T-cell (primary cell): ENCODE measurements around the gene LENEP. TPM values are rescaled to one million over a fixed set of nuclear protein-coding genes. Genes with fewer than 3 reads are reported as not detected.
A peak's percentile ranks its signal among the peaks of the same experiment; 100 is the strongest.

Source experiments
- ATAC-seq, 4 experiments: fragments of 200-7000 bp in 3 of 4; fragments of 150-1000 bp in 1 of 4; cut with Tn5 transposase; replicated peaks in 1 of 4; 1 replicate in 3 of 4; 2 replicates in 1 of 4; pipeline ENCODE4 v1.10.0; 2021; ENCODE audit warnings: moderate library complexity in 3 of 4, mild to moderate bottlenecking in 2 of 4, moderate number of reproducible peaks in 1 of 4
- CTCF ChIA-PET, 2 donors: fragments of 300-600 bp; sonication (Branson Sonifier 250); formaldehyde crosslinking; loops; one replicate each; lab custom pipeline; 2022; ENCODE audit warnings: antibody characterized with exemption in 2 of 2; lab: Charles Lee
- POLR2A ChIA-PET, 2 donors: fragments of 300-600 bp; sonication (Branson Sonifier 250); formaldehyde crosslinking; loops; one replicate each; lab custom pipeline; 2022; ENCODE audit warnings: antibody characterized with exemption in 2 of 2; lab: Charles Lee
- DNase-seq, 35 experiments: peaks; one replicate each; pipeline versions ENCODE4 v3.0.0 to v3.0.0-alpha.2; 2013 to 2023
- H3K27ac ChIP-seq: one replicate; pipeline ENCODE4 v1.5.1; 2013; ENCODE audit warnings: low read length
- H3K27me3 ChIP-seq, 2 experiments: replicated peaks in 1 of 2; 1 replicate in 1 of 2; 2 replicates in 1 of 2; pipeline versions ENCODE4 v1.6.1 to v1.7.0; 2013; ENCODE audit warnings: low read length in 1 of 2, mixed read lengths in 1 of 2; ENCODE audit not compliant: control insufficient read depth in 2 of 2, insufficient read depth in 2 of 2; ENCODE audit errors: extremely low read depth in 1 of 2
- H3K36me3 ChIP-seq, 2 donors: 1 replicate in 1 of 2; 2 replicates in 1 of 2; pipeline versions ENCODE4 v1.6.1 to v1.7.0; 2013; ENCODE audit warnings: low read length in 1 of 2; ENCODE audit not compliant: control insufficient read depth in 2 of 2, insufficient read depth in 1 of 2; ENCODE audit errors: extremely low read depth in 1 of 2
- H3K4me1 ChIP-seq, 2 experiments: 1 replicate in 1 of 2; 2 replicates in 1 of 2; pipeline versions ENCODE4 v1.6.1 to v1.7.0; 2013; ENCODE audit warnings: low read length in 2 of 2, mixed read lengths in 1 of 2; ENCODE audit not compliant: insufficient read depth in 2 of 2, control insufficient read depth in 1 of 2; ENCODE audit errors: extremely low read depth in 1 of 2
- H3K4me3 ChIP-seq, 2 donors: 1 replicate in 1 of 2; 2 replicates in 1 of 2; pipeline versions ENCODE4 v1.5.1 to v1.7.0; 2013; ENCODE audit warnings: mild to moderate bottlenecking in 2 of 2, low read length in 1 of 2, moderate library complexity in 1 of 2; ENCODE audit not compliant: control insufficient read depth in 1 of 2; ENCODE audit errors: extremely low read depth in 1 of 2
- H3K9me3 ChIP-seq: 2 replicates; pipeline ENCODE4 v1.7.0; 2013
- H3K27ac Mint-ChIP-seq, 2 donors: one replicate each; pipeline ENCODE4 v1.8.0; 2020 to 2021; ENCODE audit warnings: mild to moderate bottlenecking in 2 of 2, mixed read lengths in 2 of 2
- H3K27me3 Mint-ChIP-seq, 2 donors: one replicate each; pipeline ENCODE4 v1.8.0; 2021 to 2022; ENCODE audit warnings: mixed read lengths in 2 of 2
- H3K36me3 Mint-ChIP-seq: one replicate; pipeline ENCODE4 v1.8.0; 2021; ENCODE audit warnings: mixed read lengths
- H3K4me1 Mint-ChIP-seq, 3 donors: one replicate each; pipeline ENCODE4 v1.8.0; 2020 to 2022; ENCODE audit warnings: mixed read lengths in 3 of 3, mild to moderate bottlenecking in 1 of 3
- H3K4me3 Mint-ChIP-seq, 3 donors: one replicate each; pipeline ENCODE4 v1.8.0; 2020 to 2022; ENCODE audit warnings: mild to moderate bottlenecking in 3 of 3, mixed read lengths in 3 of 3, moderate library complexity in 3 of 3
- H3K9me3 Mint-ChIP-seq, 3 donors: one replicate each; pipeline ENCODE4 v1.8.0; 2020 to 2022; ENCODE audit warnings: mixed read lengths in 3 of 3
- WGBS: methylation state at CpG from one replicate; pipeline ENCODE4 v1.1.5; 2013; ENCODE audit warnings: missing lambda C conversion rate; ENCODE audit not compliant: insufficient coverage; 5-methylcytosine and 5-hydroxymethylcytosine counted together
- total RNA-seq, 35 experiments: library from RNA in 6 of 35; stranded (reverse) in 6 of 35; fragments of 120-200 nt in 1 of 35; gene quantifications; one replicate each; pipeline versions ENCODE4 v1.2.1 to v1.2.4 and lab custom pipeline; 2013 to 2026

The LENEP gene
- total RNA-seq, 5 donors from 2014 or later (not counting 1 experiment from before 2014, with no cell fraction given), result 1.3 to 3.0 (median 1.6) TPM; not detected in 2

DNA sequence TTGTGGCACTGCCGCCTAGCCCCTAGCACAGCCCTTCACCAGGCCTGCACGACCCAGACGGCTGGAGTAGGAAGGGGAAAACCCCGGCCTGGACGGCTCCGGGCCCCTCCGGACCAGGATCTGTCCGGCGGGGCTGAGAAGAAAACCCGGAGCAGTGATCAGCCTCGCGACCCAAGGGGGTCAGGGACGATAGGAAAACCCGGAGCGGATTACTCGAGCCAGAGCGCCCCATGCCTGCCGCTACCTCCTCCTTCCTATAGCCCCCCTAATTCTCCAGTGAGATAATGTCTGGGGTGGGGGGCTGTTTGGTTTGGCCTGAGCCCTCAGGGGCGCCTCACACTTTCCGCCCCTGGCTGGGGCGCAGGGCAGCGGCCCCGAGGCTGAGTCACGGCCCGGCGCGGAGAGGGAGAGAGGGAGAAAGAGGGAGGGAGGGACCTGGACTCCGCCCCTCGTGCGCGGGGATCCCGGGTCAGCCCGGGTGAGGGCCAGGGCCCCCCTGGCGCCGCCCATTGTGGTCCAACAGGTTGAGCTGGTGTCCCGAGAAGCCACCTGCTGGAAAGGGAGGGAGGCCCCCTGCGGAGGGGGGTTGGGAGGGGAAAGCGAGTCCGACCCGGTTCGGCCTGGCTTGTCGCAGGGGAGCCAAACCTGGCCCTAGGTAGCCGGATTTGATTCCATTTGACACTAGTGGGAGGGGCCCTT is 7.5 kb downstream of the LENEP start:
- no peaks in the 10 kb centered on the region for H3K36me3 Mint-ChIP-seq
- Histone ChIP-seq H3K27me3 (no peaks in the 10 kb centered on the region), H3K9me3 (no peaks in the 10 kb centered on the region), H3K27ac (peak overlapping the region; percentile 95), H3K4me1 (peaks cover 21 to 80% of the 10 kb centered on the region in 2 experiments), H3K4me3 (peak overlapping the region; percentile 72 to 97), H3K36me3 (no peaks in the 10 kb centered on the region)
- POLR2A ChIA-PET, result interaction anchor here in 1 of 2 donors (0.7 kb wide), 1 partner anchor 1105 kb away, joined by 4 read pairs; no protein-coding TSS in a partner anchor
- DNase-seq (peak in 32 of 35 experiments; percentile 32 to 80 (median 50)), ATAC-seq (peak; percentile 31 to 44 (median 39))
- peak overlapping the region; percentile 84 to 89 (median 88) for H3K4me3 Mint-ChIP-seq
- peak overlapping the region; percentile 84 to 85 for H3K27ac Mint-ChIP-seq
- CTCF ChIA-PET, result interaction anchor here (0.6 to 2.1 kb wide), 6 partner anchors 9 to 84 kb away, joined by 3 to 29 read pairs (median 4); partner anchors contain the start of gene FLAD1 (in 1 of the 2)
- H3K4me1 Mint-ChIP-seq, result peaks cover 44 to 52% (median 50%) of the 10 kb centered on the region in 3 donors
- H3K9me3 Mint-ChIP-seq, result no peaks in the 10 kb centered on the region
- WGBS, result under 1% methylated on average over 23 of the region's 43 CpGs
- H3K27me3 Mint-ChIP-seq, result no peaks in the 10 kb centered on the region

DNA sequence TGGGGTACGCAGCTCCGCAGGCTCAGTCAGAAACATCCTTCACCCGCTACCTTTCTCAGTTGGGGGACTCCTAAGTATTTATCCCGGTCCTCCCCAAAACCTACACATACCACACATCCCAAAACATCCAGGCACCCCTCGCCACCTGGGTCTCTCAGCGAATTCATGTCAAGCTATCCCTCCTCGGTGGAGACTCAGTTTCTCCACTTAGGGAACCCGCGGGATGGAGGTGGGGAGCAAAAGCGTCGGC is 8.0 kb downstream of the LENEP start:
- no peak for DNase-seq
- Histone ChIP-seq H3K27me3 (no peaks in the 10 kb centered on the region), H3K27ac (peak overlapping the region; percentile 95), H3K4me1 (peaks cover 25 to 85% of the 10 kb centered on the region in 2 experiments), H3K4me3 (peak overlapping the region; percentile 72 to 97), H3K36me3 (no peaks in the 10 kb centered on the region), H3K9me3 (no peaks in the 10 kb centered on the region)
- WGBS, result 0% methylated on average over 6 of the region's 11 CpGs
- H3K36me3 Mint-ChIP-seq, result no peaks in the 10 kb centered on the region
- no peaks in the 10 kb centered on the region for H3K27me3 Mint-ChIP-seq
- H3K4me3 Mint-ChIP-seq, result peak overlapping the region; percentile 84 to 89 (median 88)
- peak overlapping the region; percentile 84 to 85 for H3K27ac Mint-ChIP-seq
- peaks cover 46 to 57% (median 53%) of the 10 kb centered on the region in 3 donors for H3K4me1 Mint-ChIP-seq
- no peak for ATAC-seq
- CTCF ChIA-PET, result interaction anchor here (0.6 to 1.6 kb wide), 3 partner anchors 11 to 16 kb away, joined by 4 to 5 read pairs (median 4); no protein-coding TSS in a partner anchor
- POLR2A ChIA-PET, result interaction anchor here in 1 of 2 donors (0.7 kb wide), 1 partner anchor 1105 kb away, joined by 4 read pairs; no protein-coding TSS in a partner anchor
- H3K9me3 Mint-ChIP-seq, result no peaks in the 10 kb centered on the region

DNA sequence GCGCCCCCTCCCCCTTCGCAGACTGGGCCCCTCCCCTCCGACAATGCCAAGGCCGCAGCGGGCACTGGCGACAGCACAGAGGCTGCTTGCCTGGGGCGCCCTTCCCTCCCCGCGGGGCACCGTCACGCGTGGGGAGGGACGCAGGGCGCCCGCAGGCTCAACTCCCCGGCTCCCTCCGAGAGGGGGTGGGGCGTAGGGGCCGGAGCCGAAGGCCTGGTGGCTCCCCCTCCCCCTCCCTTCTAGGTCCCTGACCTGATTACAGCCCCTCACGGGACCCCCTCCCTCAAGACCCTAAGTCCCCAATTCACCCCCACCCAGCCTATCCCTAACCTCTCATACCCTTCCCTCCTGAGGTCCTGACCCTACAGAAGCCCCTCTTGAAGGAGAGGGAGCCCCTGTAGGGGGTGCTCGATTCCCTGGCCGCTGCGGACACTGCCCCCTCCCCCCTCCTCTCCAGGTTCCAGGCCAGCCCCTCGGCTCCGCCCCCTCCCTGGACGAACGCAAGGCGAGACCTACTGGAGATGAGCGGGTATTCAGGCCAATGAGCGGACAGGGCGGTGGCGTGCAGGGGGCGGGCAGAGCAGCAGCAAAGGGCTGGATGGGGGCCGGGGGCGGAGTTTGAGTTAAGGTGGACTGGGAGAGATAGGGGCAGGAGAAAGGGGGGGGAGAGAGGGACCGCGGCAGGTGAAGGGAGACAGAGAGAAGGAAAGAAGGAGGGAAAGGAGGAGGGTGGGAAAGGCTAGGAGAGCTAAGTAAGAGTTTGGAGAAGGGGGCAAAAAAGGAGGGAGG is 8.5 kb downstream of the LENEP start:
- Histone ChIP-seq H3K4me1 (peaks cover 28 to 90% of the 10 kb centered on the region in 2 experiments), H3K9me3 (no peaks in the 10 kb centered on the region), H3K27ac (peak overlapping the region; percentile 95), H3K4me3 (peak overlapping the region; percentile 72 to 97), H3K27me3 (no peaks in the 10 kb centered on the region), H3K36me3 (no peaks in the 10 kb centered on the region)
- H3K4me1 Mint-ChIP-seq, result peaks cover 51 to 62% (median 58%) of the 10 kb centered on the region in 3 donors
- no peaks in the 10 kb centered on the region for H3K27me3 Mint-ChIP-seq
- ATAC-seq (peak; percentile 78 to 80 (median 78)), DNase-seq (peak; percentile 92 to 100 (median 97))
- H3K9me3 Mint-ChIP-seq, result no peaks in the 10 kb centered on the region
- no peaks in the 10 kb centered on the region for H3K36me3 Mint-ChIP-seq
- peak overlapping the region; percentile 89 to 93 for H3K27ac Mint-ChIP-seq
- ChIA-PET CTCF (interaction anchor here (0.6 to 1.6 kb wide), 6 partner anchors 11 to 63 kb away, joined by 3 to 5 read pairs (median 4); no protein-coding TSS in a partner anchor), POLR2A (interaction anchor here (0.7 to 1.0 kb wide), 3 partner anchors 10 to 1104 kb away, joined by 3 to 4 read pairs (median 3); partner anchors contain the start of gene PBXIP1 (in 1 of the 2))
- peak overlapping the region; percentile 84 to 89 (median 88) for H3K4me3 Mint-ChIP-seq
- WGBS, result 0% methylated on average over 12 of the region's 38 CpGs

DNA sequence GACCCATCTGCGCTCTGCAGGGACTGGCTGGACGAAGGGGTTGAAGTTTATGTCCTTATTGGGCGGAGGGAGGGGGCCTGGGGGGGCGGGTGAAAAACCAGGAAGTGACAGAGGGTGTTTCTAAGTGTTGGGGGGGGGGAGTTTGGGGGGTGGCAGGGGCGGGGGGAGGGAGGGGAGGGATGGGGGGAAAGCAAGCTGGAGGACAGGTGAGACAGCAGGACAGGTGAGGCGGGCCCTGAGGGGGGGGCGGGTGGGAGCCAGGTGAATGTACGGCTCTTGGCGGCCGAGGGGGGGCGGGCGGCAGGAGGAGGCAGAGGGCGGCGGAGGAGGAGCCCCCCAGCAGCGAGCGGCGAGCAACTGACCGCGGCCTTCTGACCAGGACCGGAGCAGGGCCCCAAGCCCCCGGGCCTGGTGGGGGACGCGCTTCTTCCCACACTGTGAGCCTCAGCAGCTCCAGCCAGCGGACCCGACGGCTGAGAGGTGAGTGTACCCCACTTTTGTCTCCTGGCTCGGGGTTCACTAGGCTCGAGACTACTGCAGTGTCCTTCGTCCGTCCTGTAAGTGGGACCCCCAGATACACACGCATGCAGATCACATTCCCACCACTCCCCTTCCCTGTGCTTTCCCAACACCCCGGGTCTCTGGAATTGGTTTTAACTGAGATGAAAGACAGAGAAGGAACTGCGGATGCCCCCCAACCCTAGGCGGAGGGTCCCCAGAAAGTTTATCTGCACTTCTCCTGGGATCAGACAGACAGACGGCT is 9.3 kb downstream of the LENEP start, which contains the start of gene ZBTB7B:
ZBTB7B (plus strand) TSS at position 339 of the 763 bp plus-strand sequence. CDS start 11,859 bp downstream, outside the sequence.
- peaks cover 53 to 60% (median 60%) of the 10 kb centered on the region in 3 donors for H3K4me1 Mint-ChIP-seq
- ATAC-seq (peak; percentile 1 to 6 (median 4)), DNase-seq (peak in 1 of 35 experiments; percentile 22)
- H3K36me3 Mint-ChIP-seq, result no peaks in the 10 kb centered on the region
- Histone ChIP-seq H3K9me3 (no peaks in the 10 kb centered on the region), H3K4me3 (peak within 1 kb of the TSS; percentile 92 to 97), H3K4me1 (peaks cover 30 to 91% of the 10 kb centered on the region in 2 experiments), H3K27me3 (no peaks in the 10 kb centered on the region), H3K36me3 (no peaks in the 10 kb centered on the region), H3K27ac (peak within 1 kb of the TSS; percentile 95)
- no peaks in the 10 kb centered on the region for H3K27me3 Mint-ChIP-seq
- WGBS, result under 1% methylated on average over 27 of the region's 35 CpGs
- CTCF ChIA-PET, result interaction anchor here (0.6 to 1.6 kb wide), 4 partner anchors 13 to 63 kb away, joined by 3 to 4 read pairs (median 3); no protein-coding TSS in a partner anchor
- POLR2A ChIA-PET, result interaction anchor here (0.7 to 1.0 kb wide), 2 partner anchors 9 to 47 kb away, joined by 3 read pairs; partner anchors contain the start of gene PBXIP1 (in 1 of the 2)
- no peaks in the 10 kb centered on the region for H3K9me3 Mint-ChIP-seq
- peak within 1 kb of the TSS; percentile 89 to 95 (median 91) for H3K4me3 Mint-ChIP-seq
- H3K27ac Mint-ChIP-seq, result peak within 1 kb of the TSS; percentile 98

DNA sequence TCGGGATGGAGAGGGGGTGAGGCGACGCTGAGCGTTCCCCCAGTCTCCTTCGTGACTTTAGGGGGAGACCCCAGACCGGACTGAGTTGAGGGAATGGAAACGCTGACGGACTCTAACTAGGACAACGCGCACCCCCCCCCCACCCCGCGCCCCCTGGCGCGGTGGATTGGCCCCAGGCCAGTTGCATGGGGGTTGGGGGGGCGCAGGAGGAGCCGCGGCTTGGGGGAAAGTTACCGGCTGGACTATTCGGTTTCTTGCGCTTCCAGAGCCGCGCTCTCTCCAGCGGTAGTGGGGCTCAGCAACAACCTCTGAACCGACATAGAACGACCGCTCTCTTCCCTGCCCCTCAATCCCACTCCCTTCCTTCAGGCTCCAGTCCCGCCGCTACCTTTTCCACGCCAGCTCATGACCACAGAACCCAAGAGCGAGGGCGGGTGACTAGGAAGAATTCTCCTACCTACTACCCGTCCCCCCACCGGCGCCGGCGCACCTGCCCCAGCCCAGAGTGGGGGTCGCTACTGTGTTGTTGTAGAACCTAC is 9.9 kb downstream of the LENEP start:
- POLR2A ChIA-PET, result interaction anchor here in 1 of 2 donors (0.5 kb wide), 1 partner anchor 10 kb away, joined by 13 read pairs; no protein-coding TSS in a partner anchor
- peak overlapping the region; percentile 89 to 95 (median 91) for H3K4me3 Mint-ChIP-seq
- H3K27me3 Mint-ChIP-seq, result no peaks in the 10 kb centered on the region
- H3K9me3 Mint-ChIP-seq, result no peaks in the 10 kb centered on the region
- CTCF ChIA-PET, result interaction anchor here in 1 of 2 donors (1.3 kb wide), 1 partner anchor 14 kb away, joined by 3 read pairs; no protein-coding TSS in a partner anchor
- 0% methylated on average over 13 of the region's 37 CpGs for WGBS
- H3K27ac Mint-ChIP-seq, result peak overlapping the region; percentile 98
- H3K27me3 ChIP-seq, result no peaks in the 10 kb centered on the region
- no peaks in the 10 kb centered on the region for H3K36me3 ChIP-seq
- H3K27ac ChIP-seq, result peak overlapping the region; percentile 80
- H3K4me1 ChIP-seq, result peaks cover 29 to 91% of the 10 kb centered on the region in 2 experiments
- peak overlapping the region; percentile 92 to 97 for H3K4me3 ChIP-seq
- H3K9me3 ChIP-seq, result no peaks in the 10 kb centered on the region
- peaks cover 56 to 60% (median 58%) of the 10 kb centered on the region in 3 donors for H3K4me1 Mint-ChIP-seq
- no peaks in the 10 kb centered on the region for H3K36me3 Mint-ChIP-seq
- no peak for ATAC-seq
- peak in 1 of 35 experiments; percentile 22 for DNase-seq
